NOMO-1 treated with dmso at 0.1 percent for 144 hours (cell line): ENCODE measurements around the gene LRRC23.
A peak's percentile ranks its signal among the peaks of the same experiment; 100 is the strongest.
"Not testable (repeated sequence)": the region's sequence is repeated elsewhere in the genome, so short reads cannot be mapped to it uniquely, and the experiment has no call there.

Source experiments
- DNase-seq: peaks from one replicate; lab custom pipeline; 2025; ENCODE audit not compliant: unreplicated experiment; lab: John Stamatoyannopoulos, UW

LRRC23 gene

GRCh38 chr12:6904280-6905276 lies at the start of gene LRRC23:
TSS of gene LRRC23 (plus strand) at chr12:6904822. CDS start at chr12:6905634, 812 bp downstream.
- peak; percentile 86 for DNase-seq

- no peak for DNase-seq
Observed at GRCh38 chr12:6855322-6855721, 49.3 kb upstream of the LRRC23 start.

GRCh38 chr12:6858799-6859198 lies 45.8 kb upstream of the LRRC23 start:
- DNase-seq = no peak

- no peak for DNase-seq
Observed at GRCh38 chr12:6860116-6860515, 44.5 kb upstream of the LRRC23 start.

GRCh38 chr12:6860942-6861341 lies 43.7 kb upstream of the LRRC23 start:
- no peak for DNase-seq

- no peak for DNase-seq
Observed at GRCh38 chr12:6861391-6861790, 43.2 kb upstream of the LRRC23 start.

- DNase-seq = no peak
Observed at GRCh38 chr12:6863033-6863432, 41.6 kb upstream of the LRRC23 start.

- no peak for DNase-seq
Observed at GRCh38 chr12:6863586-6864321, 40.9 kb upstream of the LRRC23 start.

- not testable (repeated sequence) for DNase-seq
Observed at GRCh38 chr12:6865307-6865706, 39.3 kb upstream of the LRRC23 start.

GRCh38 chr12:6866163-6866919 lies 38.3 kb upstream of the LRRC23 start:
- no peak for DNase-seq

GRCh38 chr12:6866920-6867412 lies 37.7 kb upstream of the LRRC23 start:
- DNase-seq = peak; percentile 67

GRCh38 chr12:6867413-6868210 lies 37.0 kb upstream of the LRRC23 start, which contains the start of gene TPI1:
TSS of gene TPI1 (plus strand) at chr12:6867531. CDS start at chr12:6867567, 36 bp downstream.
- peak; percentile 27 for DNase-seq

GRCh38 chr12:6868211-6869048 lies 36.2 kb upstream of the LRRC23 start:
- DNase-seq = no peak

- DNase-seq = peak; percentile 61
Observed at GRCh38 chr12:6869049-6870021, 35.3 kb upstream of the LRRC23 start.

- not testable (repeated sequence) for DNase-seq
Observed at GRCh38 chr12:6870304-6870703, 34.3 kb upstream of the LRRC23 start.

- DNase-seq = peak; percentile 29
Observed at GRCh38 chr12:6871052-6871957, 33.3 kb upstream of the LRRC23 start.
